Measurements from ENCODE around the gene ADRA2B. TPM values are rescaled to one million over a fixed set of nuclear protein-coding genes. Genes with fewer than 3 reads are reported as not detected.
"Not testable (repeated sequence)": the region's sequence is repeated elsewhere in the genome, so short reads cannot be mapped to it uniquely, and the experiment has no call there.

ADRA2B gene
- polyA plus RNA-seq, 3 donors = 1.6 TPM; not detected in 2

DNA sequence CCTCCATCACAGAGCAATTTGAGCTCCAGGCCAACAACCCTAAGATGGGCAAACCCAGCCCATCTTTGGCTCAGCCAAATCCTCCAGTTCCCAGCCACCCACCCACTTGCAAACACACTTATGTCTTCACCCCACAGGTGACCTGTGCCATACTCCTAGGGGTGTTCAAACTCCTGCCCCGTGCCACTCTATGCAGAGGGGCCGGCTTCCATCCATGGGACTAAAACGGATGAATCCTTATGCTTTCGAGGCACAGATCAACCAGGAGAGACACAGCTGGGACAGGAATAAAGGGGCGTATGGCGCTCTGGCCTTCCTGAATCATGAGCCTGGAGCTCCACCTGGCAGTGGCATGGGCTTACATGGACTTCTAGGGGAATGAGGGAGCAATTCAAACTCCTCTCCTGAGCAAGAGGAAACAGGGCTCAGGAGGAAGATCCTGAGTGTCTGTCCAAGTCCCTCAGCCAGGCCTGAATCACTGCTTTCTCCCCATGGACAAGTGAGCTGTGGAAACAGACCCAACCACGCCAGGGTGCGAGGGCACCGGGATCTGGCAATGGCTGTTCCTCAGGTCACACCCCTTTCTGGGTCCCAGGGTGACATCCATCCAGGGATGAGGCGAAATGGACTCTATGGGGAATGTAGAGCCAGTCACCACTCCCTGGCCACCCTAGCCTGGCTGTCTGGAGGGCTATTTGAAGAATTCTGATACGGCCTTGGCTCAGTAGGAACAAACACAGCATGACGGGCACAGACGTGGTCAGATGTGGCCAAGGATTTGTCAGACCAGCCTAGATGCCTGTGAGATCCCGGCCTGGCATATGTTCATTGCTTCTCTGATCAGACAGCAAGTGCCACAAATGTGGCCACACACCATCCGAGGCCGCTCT, 45.0 kb downstream of the ADRA2B start:
- H3K27me3 ChIP-seq (ENCODE audit: control insufficient read depth in 2 of 2, insufficient read depth in 2 of 2, low read length in 2 of 2); H3K9ac ChIP-seq (ENCODE audit: insufficient read depth, low read length, poor library complexity, severe bottlenecking); H3K36me3 ChIP-seq (replicated peaks in 1 of 2; ENCODE audit: control insufficient read depth in 1 of 2, insufficient read depth in 2 of 2, low read length in 2 of 2); H3K4me3 Mint-ChIP-seq; H2AFZ ChIP-seq (ENCODE audit: insufficient read depth, low read depth, low read length, poor library complexity, severe bottlenecking); H3K27me3 Mint-ChIP-seq (ENCODE audit: low read depth in 3 of 3); H3K27ac Mint-ChIP-seq; H3K27ac ChIP-seq (ENCODE audit: low read depth in 1 of 2, low read length in 2 of 2); DNase-seq; H3K9me3 ChIP-seq (replicated peaks in 1 of 2; ENCODE audit: control insufficient read depth in 1 of 2, insufficient read depth in 1 of 2, low read length in 2 of 2); H3K4me2 ChIP-seq (replicated peaks; ENCODE audit: extremely low read depth, low read length, poor library complexity, severe bottlenecking); H3K4me3 ChIP-seq (replicated peaks in 1 of 3; ENCODE audit: low read depth in 2 of 3, low read length in 3 of 3); H3K79me2 ChIP-seq (ENCODE audit: insufficient read depth, low read length); H4K20me1 ChIP-seq (ENCODE audit: insufficient read depth, low read length); intact Hi-C loops (cut with micrococcal nuclease); H3K9me3 Mint-ChIP-seq; H3K4me1 ChIP-seq (ENCODE audit: control insufficient read depth in 1 of 2, insufficient read depth in 2 of 2, low read length in 2 of 2); H3K4me1 Mint-ChIP-seq; H3K36me3 Mint-ChIP-seq: not testable (repeated sequence)
- 94% methylated on average over 8 of the region's 16 CpGs for WGBS (ENCODE audit: insufficient coverage)

- H3K9me3 Mint-ChIP-seq; H3K4me3 ChIP-seq (replicated peaks in 1 of 3; ENCODE audit: low read depth in 2 of 3, low read length in 3 of 3); H3K4me1 ChIP-seq (ENCODE audit: control insufficient read depth in 1 of 2, insufficient read depth in 2 of 2, low read length in 2 of 2); H3K4me3 Mint-ChIP-seq; intact Hi-C loops (cut with micrococcal nuclease); H3K79me2 ChIP-seq (ENCODE audit: insufficient read depth, low read length); H3K4me2 ChIP-seq (replicated peaks; ENCODE audit: extremely low read depth, low read length, poor library complexity, severe bottlenecking); H3K9ac ChIP-seq (ENCODE audit: insufficient read depth, low read length, poor library complexity, severe bottlenecking); H3K36me3 ChIP-seq (replicated peaks in 1 of 2; ENCODE audit: control insufficient read depth in 1 of 2, insufficient read depth in 2 of 2, low read length in 2 of 2); H3K36me3 Mint-ChIP-seq; DNase-seq; H3K27me3 Mint-ChIP-seq (ENCODE audit: low read depth in 3 of 3); H3K27me3 ChIP-seq (ENCODE audit: control insufficient read depth in 2 of 2, insufficient read depth in 2 of 2, low read length in 2 of 2); H4K20me1 ChIP-seq (ENCODE audit: insufficient read depth, low read length); H2AFZ ChIP-seq (ENCODE audit: insufficient read depth, low read depth, low read length, poor library complexity, severe bottlenecking); H3K9me3 ChIP-seq (replicated peaks in 1 of 2; ENCODE audit: control insufficient read depth in 1 of 2, insufficient read depth in 1 of 2, low read length in 2 of 2); H3K4me1 Mint-ChIP-seq; H3K27ac Mint-ChIP-seq; H3K27ac ChIP-seq (ENCODE audit: low read depth in 1 of 2, low read length in 2 of 2): not testable (repeated sequence)
- WGBS (ENCODE audit: insufficient coverage) = 72% methylated on average over 2 of the region's 5 CpGs
Observed at GRCh38 chr2:96070351-96070750, 46.0 kb downstream of the ADRA2B start.

- H3K27ac Mint-ChIP-seq; H3K9ac ChIP-seq (ENCODE audit: insufficient read depth, low read length, poor library complexity, severe bottlenecking); H3K9me3 Mint-ChIP-seq; H3K4me2 ChIP-seq (replicated peaks; ENCODE audit: extremely low read depth, low read length, poor library complexity, severe bottlenecking); H3K9me3 ChIP-seq (replicated peaks in 1 of 2; ENCODE audit: control insufficient read depth in 1 of 2, insufficient read depth in 1 of 2, low read length in 2 of 2); H4K20me1 ChIP-seq (ENCODE audit: insufficient read depth, low read length); H3K4me3 Mint-ChIP-seq; H2AFZ ChIP-seq (ENCODE audit: insufficient read depth, low read depth, low read length, poor library complexity, severe bottlenecking); H3K4me1 Mint-ChIP-seq; H3K27ac ChIP-seq (ENCODE audit: low read depth in 1 of 2, low read length in 2 of 2); H3K4me1 ChIP-seq (ENCODE audit: control insufficient read depth in 1 of 2, insufficient read depth in 2 of 2, low read length in 2 of 2); H3K79me2 ChIP-seq (ENCODE audit: insufficient read depth, low read length); H3K36me3 ChIP-seq (replicated peaks in 1 of 2; ENCODE audit: control insufficient read depth in 1 of 2, insufficient read depth in 2 of 2, low read length in 2 of 2); DNase-seq; H3K27me3 Mint-ChIP-seq (ENCODE audit: low read depth in 3 of 3); H3K4me3 ChIP-seq (replicated peaks in 1 of 3; ENCODE audit: low read depth in 2 of 3, low read length in 3 of 3); H3K36me3 Mint-ChIP-seq; intact Hi-C loops (cut with micrococcal nuclease); H3K27me3 ChIP-seq (ENCODE audit: control insufficient read depth in 2 of 2, insufficient read depth in 2 of 2, low read length in 2 of 2): not testable (repeated sequence)
- WGBS (ENCODE audit: insufficient coverage) = 74% methylated on average over 5 of the region's 8 CpGs
Observed at GRCh38 chr2:96069878-96070277, 46.5 kb downstream of the ADRA2B start.

GRCh38 chr2:96067902-96068581, 48.3 kb downstream of the ADRA2B start:
- intact Hi-C loops (cut with micrococcal nuclease) = not testable (repeated sequence)

More at GRCh38 chr2:96067902-96068581, 48.3 kb downstream of the ADRA2B start:
- H3K79me2 ChIP-seq (ENCODE audit: insufficient read depth, low read length); H3K4me2 ChIP-seq (replicated peaks; ENCODE audit: extremely low read depth, low read length, poor library complexity, severe bottlenecking); H3K9ac ChIP-seq (ENCODE audit: insufficient read depth, low read length, poor library complexity, severe bottlenecking); H2AFZ ChIP-seq (ENCODE audit: insufficient read depth, low read depth, low read length, poor library complexity, severe bottlenecking); H3K36me3 ChIP-seq (replicated peaks in 1 of 2; ENCODE audit: control insufficient read depth in 1 of 2, insufficient read depth in 2 of 2, low read length in 2 of 2); H3K36me3 Mint-ChIP-seq; H3K27me3 ChIP-seq (ENCODE audit: control insufficient read depth in 2 of 2, insufficient read depth in 2 of 2, low read length in 2 of 2); H3K27ac ChIP-seq (ENCODE audit: low read depth in 1 of 2, low read length in 2 of 2); H3K27ac Mint-ChIP-seq; H3K4me1 Mint-ChIP-seq; H3K4me3 ChIP-seq (replicated peaks in 1 of 3; ENCODE audit: low read depth in 2 of 3, low read length in 3 of 3); H3K4me1 ChIP-seq (ENCODE audit: control insufficient read depth in 1 of 2, insufficient read depth in 2 of 2, low read length in 2 of 2); H3K9me3 Mint-ChIP-seq; H3K4me3 Mint-ChIP-seq; DNase-seq; H3K9me3 ChIP-seq (replicated peaks in 1 of 2; ENCODE audit: control insufficient read depth in 1 of 2, insufficient read depth in 1 of 2, low read length in 2 of 2); H3K27me3 Mint-ChIP-seq (ENCODE audit: low read depth in 3 of 3); H4K20me1 ChIP-seq (ENCODE audit: insufficient read depth, low read length): not testable (repeated sequence)
- WGBS (ENCODE audit: insufficient coverage) = 100% methylated on average over 1 of the region's 9 CpGs

All from CD14-positive monocyte (primary cell).